Stimulated activated CD4-positive, alpha-beta T cell treated with anti-CD3 and anti-CD28 coated beads, Interleukin-2, amount 100 ng/mL, for 48 hours (primary cell): ENCODE data around the gene RBBP6.
"Not testable (repeated sequence)": the region's sequence is repeated elsewhere in the genome, so short reads cannot be mapped to it uniquely, and the experiment has no call there.

ENCODE experiments used
- DNase-seq, 2 donors: peaks; one replicate each; pipeline ENCODE4 v3.0.0-alpha.2; 2020

RBBP6 gene

DNA sequence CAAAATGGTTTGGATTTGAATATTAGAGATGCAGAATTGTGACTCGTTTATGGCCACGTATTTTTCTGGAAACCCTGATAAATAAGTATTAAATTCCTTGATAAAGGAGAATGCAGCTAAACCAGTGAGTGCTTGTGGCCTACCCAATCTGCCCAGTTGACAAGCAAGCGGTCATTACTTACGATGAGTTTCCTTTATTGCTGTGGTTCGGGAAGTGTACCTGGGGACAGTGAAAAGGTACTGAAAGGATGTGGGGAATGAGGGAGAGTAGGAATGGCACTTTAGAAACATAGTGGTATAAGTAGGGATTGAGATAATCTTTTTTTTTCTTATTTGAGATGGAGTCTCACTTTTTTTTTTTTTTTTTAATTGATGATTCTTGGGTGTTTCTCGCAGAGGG lies 33.8 kb downstream of the RBBP6 start:
- DNase-seq = no peak

DNA sequence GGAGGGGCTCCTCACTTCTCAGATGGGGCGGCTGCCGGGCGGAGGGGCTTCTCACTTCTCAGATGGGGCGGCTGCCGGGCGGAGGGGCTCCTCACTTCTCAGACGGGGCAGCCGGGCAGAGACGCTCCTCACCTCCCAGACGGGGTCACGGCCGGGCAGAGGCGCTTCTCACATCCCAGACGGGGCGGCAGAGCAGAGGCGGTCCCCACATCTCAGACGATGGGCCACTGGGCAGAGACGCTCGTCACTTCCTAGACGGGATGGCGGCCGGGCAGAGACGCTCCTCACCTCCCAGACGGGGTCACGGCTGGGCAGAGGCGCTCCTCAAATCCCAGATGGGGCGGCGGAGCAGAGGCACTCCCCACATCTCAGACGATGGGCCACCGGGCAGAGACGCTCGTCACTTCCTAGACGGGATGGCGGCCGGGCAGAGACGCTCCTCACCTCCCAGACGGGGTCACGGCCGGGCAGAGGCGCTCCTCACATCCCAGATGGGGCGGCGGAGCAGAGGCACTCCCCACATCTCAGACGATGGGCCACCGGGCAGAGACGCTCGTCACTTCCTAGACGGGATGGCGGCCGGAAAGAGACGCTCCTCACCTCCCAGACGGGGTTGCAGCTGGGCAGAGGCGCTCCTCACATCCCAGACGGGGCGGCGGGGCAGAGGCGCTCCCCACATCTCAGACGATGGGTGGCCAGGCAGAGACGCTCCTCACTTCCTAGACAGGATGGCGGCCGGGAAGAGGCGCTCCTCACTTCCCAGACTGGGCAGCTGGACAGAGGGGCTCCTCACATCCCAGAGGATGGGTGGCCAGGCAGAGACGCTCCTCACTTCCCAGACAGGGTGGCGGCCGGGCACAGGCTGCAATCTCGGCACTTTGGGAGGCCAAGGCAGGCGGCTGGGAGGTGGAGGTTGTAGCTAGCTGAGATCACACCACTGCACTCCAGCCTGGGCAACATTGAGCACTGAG lies 35.4 kb downstream of the RBBP6 start:
- not testable (repeated sequence) for DNase-seq

- DNase-seq = not testable (repeated sequence)
Observed at GRCh38 chr16:24575791-24576190, 36.4 kb downstream of the RBBP6 start.

DNA sequence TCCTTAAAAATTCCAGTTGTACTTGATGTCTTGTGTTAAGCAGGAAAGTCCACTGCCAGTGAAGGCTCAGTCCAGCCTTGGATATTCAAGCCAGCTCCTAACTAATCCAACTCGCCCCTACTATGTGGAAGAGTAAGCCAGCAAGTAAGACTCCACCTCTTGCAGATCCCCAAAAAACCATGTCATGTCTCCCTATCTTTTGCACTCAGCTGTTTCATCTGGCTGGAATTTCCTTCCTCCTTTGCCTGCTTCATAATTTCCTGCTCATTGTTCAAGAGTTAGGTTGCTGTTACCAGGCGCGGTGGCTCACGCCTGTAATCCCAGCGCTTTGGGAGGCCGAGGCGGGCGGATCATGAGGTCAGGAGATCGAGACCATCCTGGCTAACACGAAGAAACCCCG lies 37.8 kb downstream of the RBBP6 start:
- DNase-seq = no peak

DNA sequence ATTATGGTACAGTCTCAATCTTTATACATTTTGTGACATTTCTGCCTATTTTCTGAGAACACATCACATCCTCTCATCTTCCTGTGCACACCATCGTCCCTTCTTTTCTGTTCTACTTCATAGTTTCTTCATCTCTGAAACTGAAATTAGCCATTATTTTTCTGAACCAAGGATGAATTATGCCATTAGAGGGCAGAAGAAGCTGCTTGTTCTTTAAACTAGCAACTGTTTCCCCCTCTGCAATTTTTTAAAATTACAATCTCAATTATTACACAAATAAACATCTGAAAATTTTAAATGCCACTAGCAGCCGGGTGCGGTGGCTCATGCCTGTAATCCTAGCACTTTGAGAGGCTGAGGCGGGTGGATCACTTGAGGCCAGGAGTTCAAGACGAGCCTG lies 41.3 kb downstream of the RBBP6 start:
- DNase-seq = no peak

DNA sequence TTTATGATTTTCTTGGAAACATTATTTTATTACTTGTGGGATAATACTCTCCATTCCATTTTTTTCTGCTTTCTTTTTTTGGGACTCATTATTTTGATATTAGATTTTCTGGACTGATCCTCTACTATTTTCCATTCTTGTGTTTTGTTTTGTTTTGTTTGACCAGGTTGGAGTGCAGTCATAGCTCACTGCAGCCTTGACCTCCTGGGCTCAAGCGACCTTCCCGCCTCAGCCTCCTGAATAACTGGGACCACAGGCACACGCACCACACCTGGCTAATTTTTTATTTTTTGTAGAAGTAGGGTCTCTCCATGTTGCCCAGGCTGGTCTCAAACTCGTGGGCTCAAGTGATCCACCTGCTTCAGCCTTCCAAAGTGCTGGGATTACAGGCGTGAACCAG lies 44.1 kb downstream of the RBBP6 start:
- no peak for DNase-seq

DNA sequence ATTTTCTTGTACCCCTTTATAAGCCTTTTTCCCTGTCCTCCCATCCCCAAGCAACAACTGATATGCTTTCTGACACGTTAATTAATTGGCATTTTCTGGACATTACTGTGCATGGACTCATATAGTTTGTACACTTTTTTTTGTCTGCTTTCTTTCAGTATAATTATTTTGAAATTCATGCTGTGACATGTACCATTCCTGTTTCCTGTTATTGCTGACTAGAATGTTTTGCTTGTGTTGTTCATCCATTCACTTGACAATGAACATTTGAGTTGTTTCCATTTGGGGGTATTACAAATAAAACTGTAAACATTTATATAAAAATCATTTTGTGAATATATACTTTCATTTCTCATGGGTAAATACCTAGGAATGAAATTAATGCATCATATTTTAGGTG lies 50.6 kb downstream of the RBBP6 start:
- DNase-seq = no peak

DNA sequence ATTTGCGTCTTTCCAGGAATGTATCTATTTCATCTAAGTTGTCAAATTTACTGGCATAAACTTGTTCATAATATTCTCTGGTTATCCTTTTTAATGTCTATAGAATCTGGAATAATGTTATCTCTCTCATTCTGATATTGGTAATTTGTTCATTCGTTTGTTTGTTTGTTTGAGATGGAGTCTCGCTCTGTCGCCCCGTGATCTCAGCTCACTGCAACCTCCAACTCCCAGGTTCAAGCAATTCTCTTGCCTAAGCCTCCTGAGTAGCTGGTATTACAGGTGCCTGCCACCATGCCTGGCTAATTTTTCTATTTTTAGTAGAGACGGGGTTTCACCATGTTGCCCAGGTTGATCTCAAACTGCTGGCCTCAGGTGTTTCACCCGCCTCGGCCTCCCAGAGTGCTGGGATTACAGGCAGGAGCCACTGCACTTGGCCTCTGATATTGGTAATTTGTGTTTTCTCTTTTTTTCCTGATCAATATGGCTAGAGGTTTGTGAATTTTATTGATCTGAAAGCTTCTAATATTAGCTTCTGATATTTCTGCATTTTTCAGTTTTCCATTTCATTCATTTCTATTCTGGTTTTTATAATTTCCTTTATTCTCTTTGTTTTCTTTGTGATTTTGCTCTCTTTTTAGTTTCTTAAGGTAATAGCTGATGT lies 59.5 kb downstream of the RBBP6 start:
- DNase-seq = no peak

GRCh38 chr16:24609417-24609739 lies 70.0 kb downstream of the RBBP6 start:
- no peak for DNase-seq

GRCh38 chr16:24609740-24610415 lies 70.5 kb downstream of the RBBP6 start:
- no peak for DNase-seq

GRCh38 chr16:24610416-24610755 lies 71.0 kb downstream of the RBBP6 start:
- DNase-seq = no peak

DNA sequence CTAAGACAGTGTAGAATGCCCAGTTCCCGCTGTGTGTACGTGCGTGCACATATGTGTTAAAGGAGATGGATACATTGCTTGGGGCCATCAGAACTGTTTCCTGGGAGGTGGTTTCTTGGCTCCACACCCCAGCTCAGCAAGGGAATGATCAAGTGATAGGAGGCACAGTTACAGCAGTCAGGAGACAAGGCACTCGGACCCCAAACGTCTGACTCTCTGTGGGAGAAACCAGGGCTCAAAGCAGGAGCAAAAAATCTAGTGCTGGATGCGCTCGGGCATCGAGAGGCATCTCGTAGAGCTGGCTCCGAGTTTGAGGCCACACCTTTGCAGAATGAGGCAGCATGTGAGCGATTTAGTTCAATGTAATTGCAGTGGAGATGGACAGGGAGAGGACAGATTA lies 71.9 kb downstream of the RBBP6 start:
- no peak for DNase-seq

GRCh38 chr16:24612656-24613055 lies 73.3 kb downstream of the RBBP6 start:
- DNase-seq = no peak

GRCh38 chr16:24613267-24613666 lies 73.9 kb downstream of the RBBP6 start:
- DNase-seq = not testable (repeated sequence)

DNA sequence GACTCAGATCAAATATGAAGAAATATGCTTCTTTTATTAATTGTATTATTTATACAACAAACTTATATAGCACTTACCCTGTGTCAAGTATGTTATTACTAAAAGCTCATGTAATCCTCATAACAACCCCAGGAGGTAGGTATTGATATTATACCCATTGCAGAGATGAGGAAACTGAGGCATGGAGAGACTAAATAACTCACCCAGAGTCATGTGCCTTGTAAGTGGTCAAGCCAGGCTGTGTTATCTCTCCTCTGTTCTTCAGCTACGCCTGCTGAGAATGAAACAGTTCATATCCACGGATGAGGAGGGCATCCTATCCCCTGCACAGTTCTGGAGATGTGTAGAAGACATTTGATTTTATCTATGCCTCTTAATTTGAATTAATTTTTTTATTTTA lies 78.1 kb downstream of the RBBP6 start:
- DNase-seq = no peak
